NB4 (cell line): ENCODE measurements around the gene MAP3K20.

Source experiments
- MYC ChIP-seq: IDR thresholded peaks from 2 replicates; pipeline ENCODE4 v1.6.1; 2011; ENCODE audit warnings: low read depth, low read length
- POLR2A ChIP-seq: IDR thresholded peaks from 2 replicates; pipeline ENCODE4 v1.6.1; 2011; ENCODE audit warnings: mild to moderate bottlenecking; ENCODE audit not compliant: insufficient read length; ENCODE audit errors: extremely low read depth
- TF ChIP-seq, protein P1 (sequence below): IDR thresholded peaks from one replicate; pipeline ENCODE4 v1.5.1; 2012; ENCODE audit warnings: low read depth, low read length
- TF ChIP-seq, protein P2 (sequence below): IDR thresholded peaks from 2 replicates; pipeline ENCODE4 v1.6.1; 2011; ENCODE audit warnings: low read depth, low read length

GRCh38 chr2:173059292-173059691 is 16.4 kb upstream of the MAP3K20 start:
- TF ChIP-seq, protein P1, sequence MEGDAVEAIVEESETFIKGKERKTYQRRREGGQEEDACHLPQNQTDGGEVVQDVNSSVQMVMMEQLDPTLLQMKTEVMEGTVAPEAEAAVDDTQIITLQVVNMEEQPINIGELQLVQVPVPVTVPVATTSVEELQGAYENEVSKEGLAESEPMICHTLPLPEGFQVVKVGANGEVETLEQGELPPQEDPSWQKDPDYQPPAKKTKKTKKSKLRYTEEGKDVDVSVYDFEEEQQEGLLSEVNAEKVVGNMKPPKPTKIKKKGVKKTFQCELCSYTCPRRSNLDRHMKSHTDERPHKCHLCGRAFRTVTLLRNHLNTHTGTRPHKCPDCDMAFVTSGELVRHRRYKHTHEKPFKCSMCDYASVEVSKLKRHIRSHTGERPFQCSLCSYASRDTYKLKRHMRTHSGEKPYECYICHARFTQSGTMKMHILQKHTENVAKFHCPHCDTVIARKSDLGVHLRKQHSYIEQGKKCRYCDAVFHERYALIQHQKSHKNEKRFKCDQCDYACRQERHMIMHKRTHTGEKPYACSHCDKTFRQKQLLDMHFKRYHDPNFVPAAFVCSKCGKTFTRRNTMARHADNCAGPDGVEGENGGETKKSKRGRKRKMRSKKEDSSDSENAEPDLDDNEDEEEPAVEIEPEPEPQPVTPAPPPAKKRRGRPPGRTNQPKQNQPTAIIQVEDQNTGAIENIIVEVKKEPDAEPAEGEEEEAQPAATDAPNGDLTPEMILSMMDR: no peak
- TF ChIP-seq POLR2A (no peak), MYC (no peak)
- TF ChIP-seq, protein P2, sequence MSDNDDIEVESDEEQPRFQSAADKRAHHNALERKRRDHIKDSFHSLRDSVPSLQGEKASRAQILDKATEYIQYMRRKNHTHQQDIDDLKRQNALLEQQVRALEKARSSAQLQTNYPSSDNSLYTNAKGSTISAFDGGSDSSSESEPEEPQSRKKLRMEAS: no peak
